HG02759 (cell line): ENCODE measurements around the gene GRPR.

Experiments
- ATAC-seq: cut with Tn5 transposase; IDR thresholded peaks from one replicate; pipeline ENCODE4 v1.9.1; 2021; ENCODE audit warnings: mild to moderate bottlenecking, moderate library complexity; ENCODE audit not compliant: unreplicated experiment

The GRPR gene

GRCh38 chrX:16123222-16123786 is at the start of gene GRPR:
TSS of gene GRPR (plus strand) at chrX:16123565. CDS start at chrX:16123954, 389 bp downstream.
- peak; percentile 67 for ATAC-seq

DNA sequence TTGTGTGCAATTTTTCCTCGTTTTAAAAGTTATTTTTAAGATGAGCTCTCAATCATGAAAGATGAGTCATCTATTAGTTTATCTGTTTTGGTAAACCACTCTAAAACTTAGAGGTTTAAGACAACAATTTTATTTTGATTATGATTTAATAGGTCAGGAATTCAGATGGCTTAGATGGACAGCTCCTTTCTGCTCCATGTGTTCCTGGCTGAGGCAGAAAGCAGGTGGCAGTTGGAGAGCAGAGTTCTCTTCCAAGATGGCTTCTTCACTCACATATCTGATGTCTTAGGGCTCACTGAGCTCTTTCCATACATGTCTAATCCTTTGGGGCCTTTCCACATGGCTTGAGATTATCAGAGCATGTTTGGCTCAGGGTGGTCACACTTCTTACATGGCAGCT is 48.3 kb upstream of the GRPR start:
- no peak for ATAC-seq

- no peak for ATAC-seq
Measured at GRCh38 chrX:16076834-16077233, 46.5 kb upstream of the GRPR start.

DNA sequence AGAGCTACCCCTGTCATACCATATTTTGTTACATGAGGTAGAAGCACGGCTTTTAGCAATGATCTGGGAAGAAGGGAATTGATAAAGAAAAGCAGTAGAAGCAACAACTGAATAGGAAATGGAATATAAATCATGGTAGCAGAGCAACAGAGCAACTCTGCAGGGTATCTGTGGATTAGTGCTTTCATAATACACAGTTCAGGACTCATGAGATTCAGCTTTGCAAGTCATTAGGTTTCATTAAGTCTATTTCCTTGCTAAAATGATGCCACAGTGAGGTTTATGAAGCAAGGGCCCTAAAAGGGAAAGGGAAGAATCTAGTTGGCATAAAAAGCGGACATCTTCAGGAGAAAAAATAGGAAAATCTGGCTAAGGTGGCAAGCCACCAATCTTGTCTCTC is 45.6 kb upstream of the GRPR start:
- ATAC-seq = no peak

DNA sequence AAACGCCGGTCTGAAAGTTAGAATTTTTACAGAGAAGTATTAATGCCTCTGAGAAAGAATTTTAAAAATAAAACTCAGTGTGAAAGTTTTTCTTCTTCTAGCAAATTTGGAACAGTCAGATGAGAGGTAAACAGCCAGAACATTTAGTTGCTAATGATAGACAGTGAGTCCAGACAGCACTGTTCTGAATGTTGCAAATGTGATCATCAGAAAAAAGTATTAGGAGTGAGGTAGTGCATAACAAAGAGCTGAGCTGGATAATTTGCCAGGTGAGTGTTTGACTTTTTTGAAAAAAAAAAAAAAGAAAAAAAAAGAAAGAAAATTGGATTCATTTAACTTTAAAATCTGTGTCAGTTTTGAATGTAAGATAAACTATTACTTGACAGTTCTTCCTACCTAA is 42.0 kb upstream of the GRPR start:
- no peak for ATAC-seq

- no peak for ATAC-seq
Measured at GRCh38 chrX:16082470-16083085, 40.8 kb upstream of the GRPR start.

- no peak for ATAC-seq
Measured at GRCh38 chrX:16087076-16087475, 36.3 kb upstream of the GRPR start.

DNA sequence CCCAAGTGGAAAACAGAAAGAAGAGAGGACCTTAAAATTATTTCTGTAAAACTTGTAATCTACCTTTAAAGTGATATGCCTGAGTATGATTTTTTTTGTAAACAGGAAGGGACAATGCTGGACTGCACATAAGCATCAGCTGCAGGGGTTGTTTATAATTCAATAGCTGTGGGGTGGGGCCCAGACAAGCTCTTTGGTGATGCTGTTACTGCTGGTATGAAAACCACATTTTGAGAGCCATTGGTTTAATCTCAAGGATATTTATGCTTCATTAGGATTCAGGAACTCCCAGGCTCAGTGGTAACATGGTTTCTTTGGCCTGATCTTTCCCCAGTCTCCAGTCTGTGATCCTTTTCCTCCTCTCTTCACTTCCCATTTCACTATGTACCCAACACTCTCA is 34.3 kb upstream of the GRPR start:
- ATAC-seq = no peak

DNA sequence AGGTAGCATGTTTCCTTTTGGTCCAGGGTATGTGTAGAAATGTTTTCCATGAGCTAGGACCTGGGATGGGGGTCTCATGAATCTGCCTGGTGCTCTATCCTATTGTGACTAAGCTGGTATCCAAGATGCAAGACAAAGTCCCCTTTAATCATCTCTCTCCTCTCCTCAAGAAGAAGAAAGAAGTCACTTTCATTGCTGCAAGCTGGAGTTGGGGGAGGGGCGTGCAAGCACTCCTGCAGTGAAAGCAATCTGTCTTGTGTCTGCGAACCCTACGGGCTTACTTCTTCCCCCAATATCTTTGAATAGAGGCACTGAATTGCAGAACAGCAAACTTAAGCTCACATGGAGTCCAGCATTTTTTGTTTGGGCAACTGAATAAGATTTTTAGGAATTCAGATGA is 27.2 kb upstream of the GRPR start:
- ATAC-seq = no peak

- ATAC-seq = no peak
Measured at GRCh38 chrX:16100673-16101072, 22.7 kb upstream of the GRPR start.

DNA sequence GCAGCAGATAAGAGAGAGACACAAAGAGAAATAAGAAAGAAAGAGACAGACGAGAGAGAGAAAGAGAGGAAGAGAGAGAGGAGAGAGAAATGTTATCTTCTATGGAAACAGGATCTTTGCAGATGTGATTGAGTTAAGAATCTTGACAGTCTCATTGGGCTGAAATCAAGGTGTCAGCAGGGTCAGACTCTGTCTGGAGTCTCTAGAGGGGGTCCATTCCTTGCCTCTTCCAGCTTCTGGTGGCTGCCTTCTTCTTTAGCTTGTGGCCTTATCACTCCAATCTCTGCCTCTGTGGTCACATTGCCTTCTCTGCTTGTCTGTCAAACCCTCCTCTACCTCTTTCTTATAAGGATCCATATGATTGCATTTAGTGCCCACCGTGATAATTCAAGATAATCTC is 21.8 kb upstream of the GRPR start:
- no peak for ATAC-seq

GRCh38 chrX:16103625-16104024 is 19.7 kb upstream of the GRPR start:
- ATAC-seq = no peak

DNA sequence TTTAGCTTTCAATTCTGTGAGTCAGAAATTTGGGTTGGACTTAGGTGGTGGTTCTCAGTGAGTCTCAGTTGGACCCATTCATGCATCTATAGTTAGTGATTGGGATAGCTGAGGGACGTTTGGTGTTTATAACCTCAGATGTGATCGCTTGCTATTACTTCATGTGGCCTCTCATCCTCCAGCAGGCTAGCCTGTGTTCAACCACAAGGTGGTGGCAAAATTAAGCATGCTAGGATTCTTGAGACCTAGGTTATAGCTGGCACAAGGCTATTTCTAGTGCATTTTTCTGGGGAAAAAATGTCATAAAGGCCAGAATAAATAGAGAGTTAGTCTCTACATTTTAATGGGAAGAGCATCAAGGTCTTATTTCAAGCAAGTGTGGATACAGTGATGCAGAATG is 10.9 kb upstream of the GRPR start:
- ATAC-seq = no peak

DNA sequence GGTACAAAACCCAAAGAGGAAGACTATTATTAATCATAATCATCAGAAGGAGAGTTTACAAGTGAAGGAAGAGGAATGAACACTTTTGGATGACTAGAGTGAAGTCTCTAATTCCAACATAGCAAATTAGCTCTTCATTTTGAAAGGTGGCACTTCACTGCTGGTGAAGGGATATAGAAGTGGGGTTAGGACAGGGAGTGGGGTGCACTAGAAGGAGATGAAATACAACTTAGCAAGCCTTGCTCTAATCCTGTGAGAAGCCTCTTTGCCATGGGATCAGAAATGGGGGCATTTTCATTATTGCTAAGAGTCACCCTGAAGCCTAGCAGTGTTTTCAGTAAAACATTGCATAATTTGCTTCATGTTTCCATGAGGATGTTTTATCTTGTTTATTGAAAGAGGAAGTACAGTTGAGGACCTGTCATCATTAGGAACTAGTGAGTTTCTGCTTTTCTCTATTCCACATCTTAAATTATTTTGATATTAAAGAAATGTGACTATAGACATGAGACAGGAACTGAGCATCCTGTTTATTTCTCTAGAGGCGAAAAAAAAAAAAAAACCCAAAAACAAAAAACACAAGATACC is 9.3 kb upstream of the GRPR start:
- ATAC-seq = no peak

DNA sequence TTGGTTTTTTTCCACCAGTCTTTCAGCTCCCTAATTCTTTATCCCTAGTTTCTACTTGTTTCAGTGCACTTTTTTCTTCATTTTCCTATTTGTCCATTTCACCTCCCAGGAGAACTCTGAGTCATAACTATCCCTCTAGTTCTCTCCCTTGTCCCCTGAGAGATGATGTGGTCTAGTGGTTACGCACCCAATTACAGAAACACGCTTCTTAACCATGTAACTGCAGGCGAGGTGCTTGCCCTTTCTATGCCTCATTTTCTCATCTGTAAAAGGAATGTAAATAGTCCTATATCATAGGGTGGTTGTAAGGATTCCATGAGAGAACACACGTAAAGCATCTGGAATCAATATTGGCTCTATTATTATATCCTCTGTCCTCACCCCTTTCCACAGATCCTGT is 8.8 kb upstream of the GRPR start:
- no peak for ATAC-seq

- peak; percentile 79 for ATAC-seq
Measured at GRCh38 chrX:16119353-16120220, 3.8 kb upstream of the GRPR start.

DNA sequence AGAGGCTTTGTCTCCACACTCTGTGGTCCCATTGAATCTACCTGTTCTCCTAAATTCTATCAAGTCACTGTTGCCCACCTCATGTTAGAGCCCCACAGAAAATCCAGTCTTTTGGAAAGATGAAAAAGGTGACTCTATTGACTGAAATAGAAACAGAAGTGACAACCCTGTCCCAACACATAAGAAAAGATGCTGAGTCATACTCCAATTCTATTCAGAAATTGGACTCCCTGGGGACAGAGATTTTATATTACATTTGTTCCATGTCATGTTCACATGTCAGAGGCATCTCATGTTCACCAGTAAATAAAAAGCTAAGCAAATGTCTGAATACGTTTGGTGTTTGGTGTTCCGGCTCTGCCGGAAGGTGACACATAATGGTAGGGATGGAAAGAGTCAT is 2.9 kb upstream of the GRPR start:
- no peak for ATAC-seq

- no peak for ATAC-seq
Measured at GRCh38 chrX:16124201-16124600, 836 bp downstream of the GRPR start.

GRCh38 chrX:16125520-16126149 is 2.3 kb downstream of the GRPR start:
- no peak for ATAC-seq

DNA sequence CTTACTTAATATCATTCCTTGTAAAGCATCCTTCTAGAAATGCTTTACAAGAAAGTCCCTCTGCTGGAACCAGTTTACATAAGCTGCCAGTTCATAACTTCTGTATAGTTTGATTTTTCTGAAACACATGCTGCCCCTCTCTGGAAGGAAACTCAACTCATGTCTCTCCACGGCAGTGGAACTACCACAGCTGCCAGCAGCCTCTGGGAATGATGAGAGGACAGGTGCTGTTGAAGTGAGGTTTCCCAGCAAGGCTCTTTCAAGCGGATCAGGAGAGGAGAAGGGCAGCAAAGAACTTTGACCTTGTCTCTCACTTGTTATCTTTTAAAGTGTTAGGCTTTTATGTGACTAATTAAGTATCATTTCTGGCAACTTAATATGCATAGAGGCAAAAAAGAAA is 7.3 kb downstream of the GRPR start:
- no peak for ATAC-seq

GRCh38 chrX:16134936-16135335 is 11.6 kb downstream of the GRPR start:
- ATAC-seq = no peak
